Measurements from ENCODE around the gene CABP7. TPM values are rescaled to one million over a fixed set of nuclear protein-coding genes. Genes with fewer than 3 reads are reported as not detected.
"Not testable (repeated sequence)": the region's sequence is repeated elsewhere in the genome, so short reads cannot be mapped to it uniquely, and the experiment has no call there.

The CABP7 gene
- total RNA-seq, 8 experiments from 2014 or later = 0.13 to 3.4 (median 1.0) TPM

DNA sequence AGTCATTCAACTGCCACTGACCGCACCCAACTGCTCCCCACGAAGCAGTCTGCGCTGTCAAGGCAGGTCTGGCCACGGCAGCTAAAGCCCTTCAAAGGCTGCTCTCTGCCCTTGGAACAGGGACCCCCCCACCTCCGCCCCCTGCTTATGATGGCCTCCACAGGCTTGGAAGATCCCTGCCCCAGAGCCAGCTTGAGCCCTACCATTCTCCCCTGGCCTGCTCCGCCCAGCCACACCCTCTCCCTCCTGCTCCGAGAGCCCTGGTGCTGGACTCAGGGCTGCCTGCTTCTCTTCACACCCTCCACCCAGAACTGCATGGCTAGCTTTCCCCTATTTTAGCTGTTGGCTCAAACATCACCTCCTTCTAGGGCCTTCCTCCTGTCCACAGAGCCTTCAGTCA, 28.0 kb downstream of the CABP7 start:
- Histone ChIP-seq H3K4me1 (replicated peaks in 1 of 2) (no peaks in the 10 kb centered on the region), H3K27ac (no peak overlapping the region), H3K4me3 (no peak overlapping the region)
- peak in 1 of 8 experiments; percentile 59 for ATAC-seq (replicated peaks in 6 of 8)
- 73 to 100% (median 94%) methylated on average over 2 to 3 of the region's 7 CpGs; no CpG with 5 or more reads in 7 of the 10 experiments for WGBS, 10 experiments
- in situ Hi-C loops (cut with MboI; ENCODE audit: low pct_unique_long_range_greater_than_20kb in 2 of 9, low sequenced_read_pairs in 9 of 9, unreplicated experiment in 9 of 9) = no loop called here

GRCh38 chr22:29748248-29748893, 28.6 kb downstream of the CABP7 start:
- Histone ChIP-seq H3K27ac (no peak overlapping the region), H3K4me1 (replicated peaks in 1 of 2) (no peaks in the 10 kb centered on the region), H3K4me3 (no peak overlapping the region)
- WGBS, 10 experiments = 20 to 100% (median 93%) methylated on average over 1 to 3 of the region's 9 CpGs; no CpG with 5 or more reads in 3 of the 10 experiments
- peak in 2 of 8 experiments; percentile 51 for ATAC-seq (replicated peaks in 6 of 8)
- in situ Hi-C loops (cut with MboI; ENCODE audit: low pct_unique_long_range_greater_than_20kb in 2 of 9, low sequenced_read_pairs in 9 of 9, unreplicated experiment in 9 of 9) = no loop called here

DNA sequence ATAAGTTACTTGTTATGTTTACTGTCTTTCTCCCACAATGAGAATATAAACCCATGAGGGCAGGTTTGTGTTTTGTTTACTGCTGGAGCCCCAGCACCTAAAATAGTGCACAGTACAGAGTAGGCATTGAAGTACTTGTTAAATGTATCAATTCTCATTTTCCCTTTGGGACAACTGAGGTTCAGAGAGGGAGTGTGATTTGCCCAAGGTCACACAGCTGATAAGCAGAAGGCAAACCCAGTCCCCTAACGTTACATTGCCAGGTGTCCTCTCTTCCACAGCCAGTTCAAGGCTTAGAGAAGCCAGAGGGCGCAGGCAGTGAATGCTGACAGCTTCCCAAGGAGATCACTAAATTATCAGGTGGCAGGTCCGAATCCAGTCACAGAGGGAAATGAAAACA, 30.2 kb downstream of the CABP7 start:
- in situ Hi-C loops (cut with MboI; ENCODE audit: low pct_unique_long_range_greater_than_20kb in 2 of 9, low sequenced_read_pairs in 9 of 9, unreplicated experiment in 9 of 9) = no loop called here
- H3K27ac ChIP-seq = no peak overlapping the region
- WGBS, 10 experiments = 80 to 100% (median 89%) methylated on average over 1 to 3 of the region's 3 CpGs; no CpG with 5 or more reads in 4 of the 10 experiments
- no peak for ATAC-seq (replicated peaks in 6 of 8)
- H3K4me1 ChIP-seq (replicated peaks in 1 of 2) = no peaks in the 10 kb centered on the region
- no peak overlapping the region for H3K4me3 ChIP-seq

DNA sequence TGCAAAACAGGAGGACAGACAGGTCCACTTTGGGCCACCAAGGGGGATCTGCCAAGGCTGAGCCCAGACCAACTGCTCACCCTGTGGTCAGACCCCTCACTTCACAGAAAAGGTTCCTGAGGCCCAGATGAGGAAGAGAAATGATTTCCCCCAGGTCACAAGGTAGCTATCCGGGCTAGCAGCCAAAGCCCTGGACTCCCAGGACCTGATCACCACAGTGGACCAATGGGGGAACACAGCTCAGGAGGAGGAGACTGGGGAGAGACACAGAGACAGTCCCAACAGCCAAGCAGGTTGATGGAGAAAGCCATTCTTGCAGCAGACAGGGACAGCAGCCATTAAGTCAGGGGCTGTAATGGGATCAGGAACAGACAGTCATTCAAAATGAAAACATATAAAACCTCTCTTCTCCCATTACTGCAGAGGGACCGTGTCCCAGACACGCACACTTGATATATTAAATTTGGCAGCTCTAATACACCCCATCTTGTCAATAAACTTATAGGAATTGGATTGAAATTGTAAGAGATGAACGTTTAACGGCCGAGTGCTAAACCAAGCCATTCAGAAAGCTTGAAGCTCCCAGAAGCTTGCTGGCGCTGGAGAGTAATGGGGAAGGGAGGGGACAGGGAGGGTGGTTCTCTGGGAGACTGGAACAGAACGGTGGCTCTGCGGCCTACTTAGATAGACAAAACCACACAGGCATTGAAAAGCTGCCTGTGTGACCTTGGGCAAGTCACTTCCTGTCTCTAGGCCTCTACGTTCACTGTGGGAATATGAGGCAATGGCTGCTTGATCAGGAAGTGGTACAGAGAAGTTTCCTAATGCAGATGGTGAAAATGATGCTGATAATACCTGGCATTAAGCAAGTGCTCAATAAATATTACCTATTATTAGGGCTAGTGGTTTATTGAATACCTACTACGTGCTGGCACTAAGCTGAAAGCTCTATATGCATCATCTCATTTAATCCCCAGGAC, 31.0 kb downstream of the CABP7 start:
- in situ Hi-C loops (cut with MboI; ENCODE audit: low pct_unique_long_range_greater_than_20kb in 2 of 9, low sequenced_read_pairs in 9 of 9, unreplicated experiment in 9 of 9) = no loop called here
- Histone ChIP-seq H3K4me3 (no peak overlapping the region), H3K27ac (no peak overlapping the region), H3K4me1 (replicated peaks in 1 of 2) (no peaks in the 10 kb centered on the region)
- ATAC-seq (replicated peaks in 6 of 8) = no peak
- WGBS, 10 experiments = 67 to 97% (median 85%) methylated on average over 1 to 8 of the region's 11 CpGs; no CpG with 5 or more reads in 3 of the 10 experiments

DNA sequence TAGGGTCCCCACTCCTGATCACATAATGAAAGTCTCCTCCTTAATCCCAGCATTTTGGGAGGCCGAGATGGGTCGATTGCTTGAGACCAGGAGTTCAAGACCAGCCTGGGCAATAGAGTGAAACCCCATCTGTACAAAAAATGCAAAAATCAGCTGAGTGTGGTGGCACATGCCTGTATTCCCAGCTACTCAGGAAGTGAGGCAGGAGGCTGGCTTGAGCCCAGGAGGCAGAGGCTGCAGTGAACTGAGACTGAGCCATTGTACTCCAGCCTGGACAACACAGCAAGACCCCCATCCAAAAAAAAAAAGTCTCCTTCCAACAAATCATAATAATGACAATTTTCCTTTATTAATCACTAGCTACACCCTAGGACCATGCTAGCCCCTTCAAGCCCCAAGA, 31.9 kb downstream of the CABP7 start:
- no peaks in the 10 kb centered on the region for H3K4me1 ChIP-seq (replicated peaks in 1 of 2)
- H3K27ac ChIP-seq = no peak overlapping the region
- WGBS, 10 experiments = 57 to 100% (median 92%) methylated on average over 1 to 2 of the region's 2 CpGs; no CpG with 5 or more reads in 3 of the 10 experiments
- H3K4me3 ChIP-seq = no peak overlapping the region
- ATAC-seq (replicated peaks in 6 of 8) = no peak
- in situ Hi-C loops (cut with MboI; ENCODE audit: low pct_unique_long_range_greater_than_20kb in 2 of 9, low sequenced_read_pairs in 9 of 9, unreplicated experiment in 9 of 9) = no loop called here

DNA sequence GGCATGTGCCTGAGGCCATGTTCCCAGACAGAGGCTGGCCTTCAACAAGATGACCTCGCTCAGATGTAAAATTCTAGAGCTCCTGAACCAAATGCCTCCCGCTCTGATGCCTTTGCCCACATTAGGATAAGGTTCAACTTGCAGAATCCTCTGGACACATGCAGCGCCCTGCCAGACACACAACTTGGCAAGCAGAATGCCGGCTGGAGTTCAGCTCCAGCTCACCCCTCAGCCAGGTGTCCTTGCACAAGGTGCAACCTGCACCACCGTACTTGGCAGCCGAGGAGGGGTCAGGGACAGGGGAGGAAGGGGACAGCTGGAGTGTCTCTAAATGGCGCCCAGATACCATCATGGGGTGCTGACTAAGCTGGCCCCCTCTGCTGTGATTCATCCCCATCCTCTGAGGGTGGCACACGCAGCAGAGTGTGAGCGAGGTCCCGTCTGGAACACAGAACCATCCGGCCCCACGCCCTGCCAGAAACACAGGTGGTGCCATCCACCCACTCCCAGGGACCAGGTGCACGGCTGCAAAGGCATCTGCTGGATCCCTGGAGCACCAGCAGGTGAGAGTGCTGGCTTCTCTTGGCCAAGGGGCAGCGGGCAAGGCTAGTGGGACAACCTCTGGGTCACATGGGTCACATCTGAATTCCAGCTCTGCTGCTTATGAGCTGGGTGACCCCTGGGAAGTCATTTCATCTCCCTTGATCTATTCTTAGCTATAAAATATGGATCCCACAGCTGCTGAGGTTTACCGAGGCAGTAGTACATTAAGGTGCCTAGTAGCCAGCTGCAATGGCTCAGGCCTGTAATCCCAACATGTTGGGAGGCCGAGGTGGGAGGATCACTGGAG, 34.2 kb downstream of the CABP7 start:
- in situ Hi-C loops (cut with MboI; ENCODE audit: low pct_unique_long_range_greater_than_20kb in 2 of 9, low sequenced_read_pairs in 9 of 9, unreplicated experiment in 9 of 9) = no loop called here
- 40 to 100% (median 85%) methylated on average over 1 to 4 of the region's 16 CpGs; no CpG with 5 or more reads in 3 of the 10 experiments for WGBS, 10 experiments
- H3K27ac ChIP-seq = no peak overlapping the region
- no peaks in the 10 kb centered on the region for H3K4me1 ChIP-seq (replicated peaks in 1 of 2)
- H3K4me3 ChIP-seq = no peak overlapping the region
- no peak for ATAC-seq (replicated peaks in 6 of 8)

DNA sequence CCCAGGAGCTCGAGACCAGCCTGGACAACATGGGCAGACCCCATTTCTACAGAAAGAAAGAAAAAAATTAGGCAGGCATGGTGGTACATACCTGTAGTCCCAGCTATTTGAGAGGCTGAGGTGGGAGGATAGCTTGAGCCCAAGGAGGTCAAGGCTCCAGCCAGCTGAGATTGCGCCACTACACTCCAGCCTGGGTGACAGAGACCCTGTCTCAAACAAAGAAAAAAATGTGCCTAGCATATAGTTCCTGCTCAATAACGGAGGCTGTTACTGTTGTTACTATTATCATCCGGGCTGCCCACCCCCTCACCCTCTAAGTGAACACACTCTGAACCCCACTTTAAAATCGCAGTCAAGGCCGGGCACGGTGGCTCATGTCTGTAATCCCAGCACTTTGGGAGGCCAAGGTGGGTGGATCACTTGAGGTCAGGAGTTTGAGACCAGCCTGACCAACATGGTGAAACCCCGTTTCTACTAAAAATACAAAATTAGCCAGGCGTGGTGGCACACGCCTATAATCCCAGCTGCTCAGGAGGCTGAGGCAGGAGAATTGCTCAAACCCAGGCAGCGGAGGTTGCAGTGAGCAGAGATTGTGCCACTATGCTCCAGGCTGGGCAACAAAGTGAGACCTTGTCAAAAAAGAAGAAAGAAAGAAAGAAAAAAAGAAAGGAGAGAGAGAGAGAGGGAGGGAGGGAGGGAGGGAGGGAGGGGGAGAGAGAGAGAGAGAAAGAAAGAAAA, 35.0 kb downstream of the CABP7 start:
- in situ Hi-C loops (cut with MboI; ENCODE audit: low pct_unique_long_range_greater_than_20kb in 2 of 9, low sequenced_read_pairs in 9 of 9, unreplicated experiment in 9 of 9); H3K27ac ChIP-seq; ATAC-seq (replicated peaks in 6 of 8); H3K4me1 ChIP-seq (replicated peaks in 1 of 2); H3K4me3 ChIP-seq: not testable (repeated sequence)
- WGBS, 10 experiments = 48 to 100% (median 90%) methylated on average over 1 to 4 of the region's 11 CpGs; no CpG with 5 or more reads in 5 of the 10 experiments

GRCh38 chr22:29755889-29756288, 36.1 kb downstream of the CABP7 start:
- WGBS, 10 experiments = 60 to 100% (median 89%) methylated on average over 1 to 6 of the region's 9 CpGs; no CpG with 5 or more reads in 3 of the 10 experiments
- Histone ChIP-seq H3K4me3 (no peak overlapping the region), H3K27ac (no peak overlapping the region), H3K4me1 (replicated peaks in 1 of 2) (no peaks in the 10 kb centered on the region)
- ATAC-seq (replicated peaks in 6 of 8) = no peak
- in situ Hi-C loops (cut with MboI; ENCODE audit: low pct_unique_long_range_greater_than_20kb in 2 of 9, low sequenced_read_pairs in 9 of 9, unreplicated experiment in 9 of 9) = no loop called here

DNA sequence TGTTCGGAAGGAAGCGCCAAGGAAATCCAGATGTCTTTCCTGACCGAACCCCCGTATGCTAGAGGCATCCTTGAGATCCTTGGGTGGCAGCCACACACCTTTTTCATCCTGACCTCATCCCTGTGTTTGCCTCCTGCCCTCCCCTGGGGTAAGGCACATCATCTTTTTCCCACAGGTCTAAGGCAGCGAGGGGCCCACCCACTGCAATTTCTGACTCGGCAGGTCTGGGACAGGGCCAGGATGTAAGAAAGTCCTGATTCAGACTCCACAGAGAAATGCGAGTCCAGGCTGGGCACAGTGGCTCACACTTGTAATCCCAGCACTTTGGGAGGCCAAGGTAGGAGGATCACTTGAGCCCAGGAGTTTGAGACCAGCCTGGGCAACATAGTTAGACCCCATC, 36.5 kb downstream of the CABP7 start:
- no peaks in the 10 kb centered on the region for H3K4me1 ChIP-seq (replicated peaks in 1 of 2)
- no peak for ATAC-seq (replicated peaks in 6 of 8)
- in situ Hi-C loops (cut with MboI; ENCODE audit: low pct_unique_long_range_greater_than_20kb in 2 of 9, low sequenced_read_pairs in 9 of 9, unreplicated experiment in 9 of 9) = no loop called here
- H3K4me3 ChIP-seq = no peak overlapping the region
- WGBS, 10 experiments = 55 to 100% (median 90%) methylated on average over 2 to 7 of the region's 7 CpGs; no CpG with 5 or more reads in 3 of the 10 experiments
- H3K27ac ChIP-seq = no peak overlapping the region

GRCh38 chr22:29757096-29757495, 37.3 kb downstream of the CABP7 start:
- Histone ChIP-seq H3K4me1 (replicated peaks in 1 of 2) (no peaks in the 10 kb centered on the region), H3K27ac (no peak overlapping the region), H3K4me3 (no peak overlapping the region)
- 75 to 100% (median 100%) methylated on average over 1 to 3 of the region's 3 CpGs; no CpG with 5 or more reads in 4 of the 10 experiments for WGBS, 10 experiments
- in situ Hi-C loops (cut with MboI; ENCODE audit: low pct_unique_long_range_greater_than_20kb in 2 of 9, low sequenced_read_pairs in 9 of 9, unreplicated experiment in 9 of 9) = no loop called here
- no peak for ATAC-seq (replicated peaks in 6 of 8)

DNA sequence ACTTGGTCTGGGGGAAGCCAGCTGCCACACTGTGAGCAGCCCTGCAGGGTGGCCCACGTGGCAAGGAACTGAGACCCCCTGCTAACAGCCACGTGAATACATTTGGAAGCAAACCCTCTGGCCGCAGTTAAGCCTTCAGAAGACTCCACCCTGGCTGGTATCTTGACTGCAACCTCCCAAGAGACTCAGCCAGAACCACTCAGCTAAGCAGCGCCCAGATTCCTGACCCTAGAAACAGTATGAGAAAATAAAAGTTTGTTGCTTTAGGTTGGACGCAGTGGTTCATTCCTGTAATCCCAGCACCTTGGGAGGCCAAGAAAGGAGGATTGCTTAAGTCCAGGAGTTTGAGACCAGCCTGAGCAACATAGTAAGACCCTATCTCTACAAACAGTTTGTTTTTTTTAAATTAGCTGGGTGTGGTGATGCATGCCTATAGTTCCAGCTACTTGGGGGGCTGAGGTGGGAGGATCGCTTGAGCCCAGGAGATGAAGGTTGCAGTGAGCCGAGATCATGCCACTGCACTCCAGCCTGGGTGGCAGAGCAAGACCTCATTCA, 38.3 kb downstream of the CABP7 start:
- Histone ChIP-seq H3K4me1 (replicated peaks in 1 of 2) (no peaks in the 10 kb centered on the region), H3K27ac (no peak overlapping the region), H3K4me3 (no peak overlapping the region)
- ATAC-seq (replicated peaks in 6 of 8) = no peak
- in situ Hi-C loops (cut with MboI; ENCODE audit: low pct_unique_long_range_greater_than_20kb in 2 of 9, low sequenced_read_pairs in 9 of 9, unreplicated experiment in 9 of 9) = no loop called here
- 51 to 100% (median 82%) methylated on average over 1 to 3 of the region's 7 CpGs; no CpG with 5 or more reads in 2 of the 10 experiments for WGBS, 10 experiments

DNA sequence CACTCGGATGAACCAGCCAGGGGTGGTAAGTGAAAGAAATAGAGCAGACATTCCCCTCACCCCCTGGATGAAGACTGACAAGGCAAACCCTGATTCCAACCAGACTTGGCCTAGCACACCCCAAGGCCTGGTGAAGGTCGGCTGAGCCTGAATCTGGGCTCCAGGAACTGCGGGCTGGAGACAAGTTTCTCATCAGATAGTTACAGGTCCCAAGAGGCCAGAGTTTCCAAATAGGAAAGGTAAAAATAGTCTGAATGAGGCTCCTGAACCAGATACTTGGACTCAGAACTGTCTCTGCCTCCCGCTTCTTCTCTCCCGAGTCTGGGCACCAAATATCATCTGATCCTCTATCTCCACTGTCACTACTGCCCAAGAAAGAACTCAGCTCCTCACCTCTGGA, 39.2 kb downstream of the CABP7 start:
- WGBS, 10 experiments = 29 to 77% (median 57%) methylated on average over 1 to 5 of the region's 5 CpGs; no CpG with 5 or more reads in 3 of the 10 experiments
- H3K4me3 ChIP-seq = no peak overlapping the region
- H3K27ac ChIP-seq = no peak overlapping the region
- in situ Hi-C loops (cut with MboI; ENCODE audit: low pct_unique_long_range_greater_than_20kb in 2 of 9, low sequenced_read_pairs in 9 of 9, unreplicated experiment in 9 of 9) = no loop called here
- H3K4me1 ChIP-seq (replicated peaks in 1 of 2) = no peaks in the 10 kb centered on the region
- ATAC-seq (replicated peaks in 6 of 8) = no peak

All from motor neuron (in vitro differentiated cells).